Germinal center (tissue), 1 donor: ENCODE data around the gene GPR180.

ENCODE experiments used
- DNase-seq: peaks from one replicate; pipeline ENCODE4 v3.0.0; 2012; ENCODE audit warnings: mixed read lengths, low spot score

GPR180 gene

GRCh38 chr13:94601446-94602431 is at the start of gene GPR180:
Gene GPR180, plus strand, starts transcription at chr13:94601857. Its CDS starts 71 bp downstream, at chr13:94601928.
- DNase-seq = peak; percentile 93

GRCh38 chr13:94552095-94552494 is 49.6 kb upstream of the GPR180 start:
- no peak for DNase-seq

DNA sequence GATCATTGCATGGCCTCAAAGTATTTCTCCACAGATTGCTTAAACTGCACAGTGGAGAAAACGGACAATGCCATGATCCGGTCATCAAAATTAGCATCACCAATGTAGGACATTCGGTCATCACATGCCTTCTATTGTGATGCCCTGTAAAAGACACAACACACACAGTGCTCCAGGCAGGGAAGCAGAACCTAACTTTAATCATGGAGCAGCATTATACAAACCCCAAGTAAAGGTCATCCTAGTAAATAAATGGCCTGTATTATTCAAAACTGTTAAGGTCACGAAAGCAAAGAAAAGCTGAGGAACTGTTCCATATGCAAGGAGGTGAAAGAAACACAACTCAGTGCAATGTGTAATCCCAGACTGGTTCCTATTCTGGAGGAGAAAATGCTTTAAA is 47.9 kb upstream of the GPR180 start:
- no peak for DNase-seq

GRCh38 chr13:94556041-94556440 is 45.6 kb upstream of the GPR180 start:
- DNase-seq = no peak

DNA sequence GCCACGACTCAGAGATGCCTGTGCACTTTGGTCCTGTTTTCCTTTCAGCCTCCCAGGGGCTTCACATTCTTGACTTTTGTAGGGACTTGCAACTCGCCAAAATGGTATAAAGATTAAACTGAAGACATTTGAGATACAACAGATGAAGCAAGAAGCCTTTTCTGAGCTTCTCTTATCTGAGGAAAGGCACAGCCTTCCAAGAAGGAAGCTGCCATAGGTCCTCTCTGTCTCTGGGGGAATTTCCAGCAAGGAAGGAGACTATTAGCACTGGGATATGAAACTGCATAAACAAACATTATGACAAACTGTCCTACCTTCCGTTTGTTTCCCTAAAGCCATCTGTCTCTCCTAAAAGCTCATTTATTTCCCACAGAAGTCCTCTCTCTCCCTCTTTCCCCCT is 45.0 kb upstream of the GPR180 start:
- no peak for DNase-seq

GRCh38 chr13:94557684-94558235 is 43.9 kb upstream of the GPR180 start:
- no peak for DNase-seq

DNA sequence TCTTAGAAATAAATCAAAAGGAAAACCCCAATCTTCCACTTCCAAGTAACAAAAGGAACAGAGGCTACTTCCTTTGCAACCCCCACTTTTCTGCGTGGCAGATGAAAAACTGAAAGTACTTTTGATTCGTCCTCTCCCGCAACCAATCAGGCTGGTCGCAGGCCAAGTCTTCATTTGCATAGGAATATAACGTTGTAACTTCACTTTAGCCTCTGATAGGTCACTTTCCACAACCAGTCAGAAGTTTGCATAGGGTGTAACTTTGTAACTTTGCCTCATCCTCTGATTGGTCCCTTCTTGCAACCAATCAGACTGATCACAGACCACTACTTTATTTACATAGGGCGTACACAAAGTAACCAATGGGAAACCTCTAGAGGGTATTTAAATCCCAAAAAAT is 42.9 kb upstream of the GPR180 start:
- DNase-seq = no peak

GRCh38 chr13:94559222-94559795 is 42.3 kb upstream of the GPR180 start:
- no peak for DNase-seq

GRCh38 chr13:94560116-94560515 is 41.5 kb upstream of the GPR180 start:
- no peak for DNase-seq

GRCh38 chr13:94561126-94561525 is 40.5 kb upstream of the GPR180 start:
- DNase-seq = no peak

GRCh38 chr13:94567581-94567980 is 34.1 kb upstream of the GPR180 start:
- DNase-seq = no peak

DNA sequence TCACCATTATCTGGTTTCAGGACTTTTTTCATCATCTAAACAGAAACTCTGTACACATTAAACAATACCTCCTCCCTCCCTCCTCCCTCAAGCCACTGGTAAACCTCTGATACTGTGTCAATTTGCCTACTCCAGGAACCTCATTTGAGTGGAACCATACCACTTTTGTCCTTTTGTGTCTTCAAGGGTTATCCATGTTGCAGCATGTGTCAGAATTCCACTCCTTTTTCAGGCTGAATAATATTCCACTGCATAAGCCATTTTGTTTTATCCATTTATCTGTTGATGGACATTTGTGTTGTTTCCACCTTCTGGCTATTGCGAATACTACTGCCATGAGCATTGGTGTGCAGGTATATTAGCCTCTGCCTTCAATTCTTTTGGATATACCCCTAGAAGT is 33.2 kb upstream of the GPR180 start:
- no peak for DNase-seq

DNA sequence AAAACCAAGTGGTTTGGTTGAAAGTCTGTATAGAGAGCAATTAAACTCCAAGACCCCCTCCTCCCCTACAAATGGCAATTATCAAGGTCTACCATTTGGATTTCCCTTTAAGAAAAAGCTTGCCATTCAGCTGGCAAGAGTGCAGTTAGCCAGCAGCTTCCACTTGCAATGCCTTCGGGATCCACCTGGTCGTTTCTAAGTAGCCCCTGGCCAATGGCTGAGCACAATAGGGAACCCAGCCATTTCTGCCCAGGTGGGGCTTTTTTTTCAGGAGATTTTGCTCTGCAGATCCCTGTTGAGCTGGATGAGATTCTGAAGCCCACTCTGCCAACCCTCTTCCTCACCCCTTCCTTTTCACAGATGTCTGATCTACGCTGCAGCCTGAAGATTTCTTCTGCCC is 32.0 kb upstream of the GPR180 start:
- no peak for DNase-seq

DNA sequence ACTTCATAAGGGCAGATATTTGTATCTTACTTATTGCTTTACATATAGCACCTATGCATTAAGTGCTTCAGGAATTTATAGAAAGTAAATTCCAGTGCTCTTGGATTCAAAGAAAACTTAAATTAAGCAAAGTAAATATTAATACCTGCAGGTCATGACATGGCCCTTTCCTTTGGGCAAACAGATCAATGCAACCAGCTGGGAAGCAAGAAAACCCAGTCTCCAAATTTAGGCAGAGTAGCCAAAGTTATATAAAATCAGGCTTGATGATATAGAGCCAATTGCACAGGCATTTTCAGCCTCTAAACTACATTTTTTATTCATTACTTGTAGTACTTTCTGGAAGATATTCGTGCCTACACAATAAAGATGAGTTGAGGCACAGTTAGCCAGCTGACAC is 22.6 kb upstream of the GPR180 start:
- DNase-seq = no peak

DNA sequence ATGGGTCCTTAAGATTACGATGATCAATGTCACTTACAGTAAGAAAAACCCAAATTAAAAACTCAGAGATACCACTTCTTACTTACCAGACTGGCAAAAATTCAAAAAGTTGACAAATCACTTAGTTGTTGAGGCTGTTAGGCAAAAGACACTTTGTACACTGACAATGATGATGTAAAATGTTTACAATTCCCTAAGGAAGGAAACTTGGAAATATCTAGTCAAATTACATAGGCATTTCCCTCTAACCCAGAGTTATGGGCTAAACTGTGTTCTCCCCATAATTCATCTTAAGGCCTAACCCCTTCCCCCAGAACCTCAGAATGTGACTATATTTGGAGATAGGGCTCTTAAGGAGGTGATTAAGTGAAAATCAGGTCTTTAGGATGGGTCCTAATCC is 17.7 kb upstream of the GPR180 start:
- no peak for DNase-seq

DNA sequence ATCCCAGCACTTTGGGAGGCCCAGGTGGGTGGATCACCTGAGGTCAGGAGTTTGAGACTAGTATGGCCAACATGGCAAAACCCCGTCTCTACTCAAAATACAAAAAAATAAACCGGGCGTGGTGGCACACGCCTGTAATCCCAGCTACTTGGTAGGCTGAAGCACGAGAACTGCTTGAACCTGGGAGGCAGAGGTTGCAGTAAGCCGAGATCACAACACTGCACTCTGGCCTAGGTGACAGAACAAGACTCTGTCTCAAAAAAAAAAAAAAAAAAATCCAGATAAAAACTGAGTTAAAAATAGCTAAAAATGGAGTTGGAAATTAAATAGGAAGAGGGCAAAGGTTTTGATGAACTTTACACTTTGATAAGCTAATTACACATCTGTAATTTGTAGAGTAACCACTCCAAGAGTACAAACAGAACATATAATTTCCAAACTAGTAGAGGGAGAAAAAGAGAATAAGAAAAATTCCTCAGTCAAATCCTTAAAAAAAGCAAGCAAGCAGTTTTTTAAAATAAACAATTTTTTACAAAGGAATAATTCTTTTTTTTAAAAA is 16.0 kb upstream of the GPR180 start:
- DNase-seq = no peak

GRCh38 chr13:94586371-94586770 is 15.3 kb upstream of the GPR180 start:
- DNase-seq = no peak

DNA sequence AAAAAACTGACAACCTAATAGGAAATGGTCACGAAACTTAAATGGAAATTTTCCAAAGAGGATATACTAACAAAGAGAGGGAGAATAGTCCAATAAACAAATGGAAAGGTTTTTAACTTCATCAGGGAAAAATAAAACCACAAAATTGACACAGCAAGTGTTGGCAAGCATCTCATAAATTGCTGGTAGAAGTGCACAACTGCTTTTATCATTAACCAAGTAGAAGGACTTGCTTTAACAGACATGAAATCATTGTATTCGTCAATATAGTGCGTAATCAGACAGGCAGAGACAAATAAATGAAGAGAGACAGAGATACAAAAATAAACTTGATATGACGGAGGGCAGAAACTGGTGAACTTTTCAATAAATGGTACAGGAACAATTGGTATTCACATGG is 13.1 kb upstream of the GPR180 start:
- DNase-seq = no peak

- no peak for DNase-seq
These were observed 10.9 kb upstream of the GPR180 start for GRCh38 chr13:94590744-94591143.

DNA sequence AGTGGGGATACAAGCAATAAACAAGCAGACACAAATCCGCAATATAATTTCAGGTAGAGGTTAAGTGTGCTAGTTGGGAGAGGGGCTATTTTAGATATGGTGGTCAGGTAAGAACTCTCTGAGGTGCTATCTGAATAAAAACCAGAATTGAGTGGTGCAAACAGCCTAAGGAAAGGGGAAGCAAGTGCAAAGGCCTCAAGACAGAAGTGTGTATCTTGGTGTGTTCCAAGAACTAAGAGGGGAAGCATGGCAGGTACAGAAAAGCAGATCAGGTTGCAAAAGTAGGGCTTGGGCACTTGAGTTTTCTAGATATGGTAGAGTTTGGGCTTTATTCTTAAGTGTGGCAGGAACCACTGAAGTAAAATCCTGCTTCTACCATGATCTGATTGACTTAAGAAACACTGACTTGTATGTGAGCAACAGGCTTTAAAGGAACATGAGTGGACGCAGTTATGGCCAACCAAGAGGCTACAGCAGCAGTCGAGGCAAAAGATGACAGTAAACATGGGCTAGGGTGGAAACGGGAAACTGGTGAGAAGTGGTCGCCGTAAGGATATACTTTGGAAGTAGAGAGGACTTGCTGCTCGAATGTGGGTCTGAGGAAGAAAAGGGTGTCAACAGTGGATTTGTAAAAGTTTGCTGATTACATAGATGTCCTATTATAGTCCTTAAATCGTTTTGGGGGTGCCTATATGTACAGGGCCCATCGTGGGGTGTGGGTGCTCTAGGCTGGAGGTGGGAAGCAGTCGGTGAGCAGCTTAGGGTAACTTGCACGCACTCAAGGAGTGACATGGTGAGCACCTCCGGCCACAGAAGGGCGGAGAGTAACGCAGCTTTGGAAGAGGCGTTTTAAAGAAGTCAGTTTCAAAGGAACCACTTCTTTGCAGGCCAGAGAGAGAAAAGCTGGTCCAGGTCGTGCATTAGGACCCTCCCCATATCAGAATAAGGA is 6.4 kb upstream of the GPR180 start:
- peak; percentile 11 for DNase-seq

- peak; percentile 88 for DNase-seq
These were observed 5.6 kb upstream of the GPR180 start, which contains the start of gene TGDS for GRCh38 chr13:94595950-94596574. Gene TGDS, minus strand, starts transcription at chr13:94596152. Its CDS starts 16 bp downstream, at chr13:94596136.
